ENCODE results near the gene PUSL1.

DNA sequence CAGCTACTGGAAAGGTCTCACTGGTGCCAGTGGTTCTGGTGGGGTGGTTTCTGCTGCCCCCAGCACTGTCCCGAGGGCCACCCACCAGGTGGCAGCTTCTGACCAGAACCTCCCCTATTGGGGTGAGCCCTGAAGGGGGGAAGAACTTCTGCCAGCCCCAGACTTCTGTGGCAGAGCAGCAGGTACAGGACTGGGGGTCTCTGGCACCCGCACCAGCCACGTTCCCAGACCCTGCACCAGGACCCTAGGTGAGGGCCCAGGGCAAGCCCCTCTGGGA, 1.6 kb downstream of the PUSL1 start:
- TF ChIP-seq REST (tag by site-specific recombination; IDR thresholded peaks at IDR 0.05) (no peak), FEZF1 (tag by site-specific recombination; IDR thresholded peaks at IDR 0.05) (no peak), ZNF707 (tag by site-specific recombination; IDR thresholded peaks at IDR 0.05) (no peak), ZNF23 (tag by site-specific recombination; IDR thresholded peaks at IDR 0.05; ENCODE audit: borderline replicate concordance) (no peak), GLI4 (tag by site-specific recombination; IDR thresholded peaks at IDR 0.05) (no peak)
- TF ChIP-seq, protein P1, sequence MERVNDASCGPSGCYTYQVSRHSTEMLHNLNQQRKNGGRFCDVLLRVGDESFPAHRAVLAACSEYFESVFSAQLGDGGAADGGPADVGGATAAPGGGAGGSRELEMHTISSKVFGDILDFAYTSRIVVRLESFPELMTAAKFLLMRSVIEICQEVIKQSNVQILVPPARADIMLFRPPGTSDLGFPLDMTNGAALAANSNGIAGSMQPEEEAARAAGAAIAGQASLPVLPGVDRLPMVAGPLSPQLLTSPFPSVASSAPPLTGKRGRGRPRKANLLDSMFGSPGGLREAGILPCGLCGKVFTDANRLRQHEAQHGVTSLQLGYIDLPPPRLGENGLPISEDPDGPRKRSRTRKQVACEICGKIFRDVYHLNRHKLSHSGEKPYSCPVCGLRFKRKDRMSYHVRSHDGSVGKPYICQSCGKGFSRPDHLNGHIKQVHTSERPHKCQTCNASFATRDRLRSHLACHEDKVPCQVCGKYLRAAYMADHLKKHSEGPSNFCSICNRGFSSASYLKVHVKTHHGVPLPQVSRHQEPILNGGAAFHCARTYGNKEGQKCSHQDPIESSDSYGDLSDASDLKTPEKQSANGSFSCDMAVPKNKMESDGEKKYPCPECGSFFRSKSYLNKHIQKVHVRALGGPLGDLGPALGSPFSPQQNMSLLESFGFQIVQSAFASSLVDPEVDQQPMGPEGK (tag by site-specific recombination; IDR thresholded peaks at IDR 0.05): no peak
- TF ChIP-seq, protein P2, sequence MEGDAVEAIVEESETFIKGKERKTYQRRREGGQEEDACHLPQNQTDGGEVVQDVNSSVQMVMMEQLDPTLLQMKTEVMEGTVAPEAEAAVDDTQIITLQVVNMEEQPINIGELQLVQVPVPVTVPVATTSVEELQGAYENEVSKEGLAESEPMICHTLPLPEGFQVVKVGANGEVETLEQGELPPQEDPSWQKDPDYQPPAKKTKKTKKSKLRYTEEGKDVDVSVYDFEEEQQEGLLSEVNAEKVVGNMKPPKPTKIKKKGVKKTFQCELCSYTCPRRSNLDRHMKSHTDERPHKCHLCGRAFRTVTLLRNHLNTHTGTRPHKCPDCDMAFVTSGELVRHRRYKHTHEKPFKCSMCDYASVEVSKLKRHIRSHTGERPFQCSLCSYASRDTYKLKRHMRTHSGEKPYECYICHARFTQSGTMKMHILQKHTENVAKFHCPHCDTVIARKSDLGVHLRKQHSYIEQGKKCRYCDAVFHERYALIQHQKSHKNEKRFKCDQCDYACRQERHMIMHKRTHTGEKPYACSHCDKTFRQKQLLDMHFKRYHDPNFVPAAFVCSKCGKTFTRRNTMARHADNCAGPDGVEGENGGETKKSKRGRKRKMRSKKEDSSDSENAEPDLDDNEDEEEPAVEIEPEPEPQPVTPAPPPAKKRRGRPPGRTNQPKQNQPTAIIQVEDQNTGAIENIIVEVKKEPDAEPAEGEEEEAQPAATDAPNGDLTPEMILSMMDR (tag by site-specific recombination; IDR thresholded peaks at IDR 0.05): 0 out of 2 replicates have a peak, but pooled peaks have one; percentile 35

Measured in HEK293 (cell line).